AG04449 (cell line): Measurements from ENCODE around the gene DRC3.
"Not testable (repeated sequence)": the region's sequence is repeated elsewhere in the genome, so short reads cannot be mapped to it uniquely, and the experiment has no call there.

Experiments used
- CTCF ChIA-PET: fragments of 350-600 bp; formaldehyde crosslinking; extraction: SDS; loops from one replicate; lab custom pipeline; 2021; ENCODE audit warnings: antibody characterized with exemption; lab: Yijun Ruan, JAX
- POLR2A ChIA-PET: fragments of 400-600, 350-600 bp; formaldehyde crosslinking; extraction: SDS; loops from one replicate; lab custom pipeline; 2020; ENCODE audit warnings: antibody characterized with exemption, inconsistent platforms; lab: Yijun Ruan, JAX
- DNase-seq: peaks from one replicate; pipeline ENCODE4 v3.0.0-alpha.2; 2010; ENCODE audit warnings: low read depth, low spot score
- H3K4me3 ChIP-seq: 2 replicates; pipeline ENCODE4 v1.5.1; 2011; ENCODE audit warnings: low read depth, mild to moderate bottlenecking, control low read depth, low read length
- TF ChIP-seq, protein P1 (sequence below): IDR thresholded peaks from one replicate; pipeline ENCODE4 v1.5.1; 2011; ENCODE audit warnings: mild to moderate bottlenecking, moderate library complexity, low read length, control low read depth, inconsistent platforms; ENCODE audit not compliant: insufficient read depth; ENCODE audit errors: missing control alignments

Gene DRC3

DNA sequence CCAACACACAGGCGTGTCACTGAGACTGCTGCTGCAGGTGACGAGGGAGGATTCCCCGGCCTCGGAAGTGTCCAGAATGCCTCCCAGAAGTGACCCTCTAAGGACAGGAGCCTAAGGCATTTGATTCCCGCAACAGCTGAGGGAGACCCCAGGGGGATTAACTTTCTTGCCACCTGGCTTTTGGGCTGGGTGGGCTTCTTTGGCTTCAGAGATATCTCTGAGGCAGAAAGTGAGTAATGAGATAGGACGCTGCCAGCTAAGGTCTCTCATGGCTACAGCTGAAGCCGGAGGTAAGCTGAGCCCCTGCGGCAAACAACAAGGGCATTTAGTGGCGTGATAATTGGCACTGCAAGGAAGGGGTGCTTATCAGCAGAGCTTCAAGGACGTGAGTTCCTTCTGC, 17.0 kb downstream of the DRC3 start:
- ChIA-PET POLR2A (no interaction called here), CTCF (interaction anchor here (0.9 kb wide), 1 partner anchor 16 kb away, joined by 3 read pairs; no protein-coding TSS in a partner anchor)
- TF ChIP-seq, protein P1, sequence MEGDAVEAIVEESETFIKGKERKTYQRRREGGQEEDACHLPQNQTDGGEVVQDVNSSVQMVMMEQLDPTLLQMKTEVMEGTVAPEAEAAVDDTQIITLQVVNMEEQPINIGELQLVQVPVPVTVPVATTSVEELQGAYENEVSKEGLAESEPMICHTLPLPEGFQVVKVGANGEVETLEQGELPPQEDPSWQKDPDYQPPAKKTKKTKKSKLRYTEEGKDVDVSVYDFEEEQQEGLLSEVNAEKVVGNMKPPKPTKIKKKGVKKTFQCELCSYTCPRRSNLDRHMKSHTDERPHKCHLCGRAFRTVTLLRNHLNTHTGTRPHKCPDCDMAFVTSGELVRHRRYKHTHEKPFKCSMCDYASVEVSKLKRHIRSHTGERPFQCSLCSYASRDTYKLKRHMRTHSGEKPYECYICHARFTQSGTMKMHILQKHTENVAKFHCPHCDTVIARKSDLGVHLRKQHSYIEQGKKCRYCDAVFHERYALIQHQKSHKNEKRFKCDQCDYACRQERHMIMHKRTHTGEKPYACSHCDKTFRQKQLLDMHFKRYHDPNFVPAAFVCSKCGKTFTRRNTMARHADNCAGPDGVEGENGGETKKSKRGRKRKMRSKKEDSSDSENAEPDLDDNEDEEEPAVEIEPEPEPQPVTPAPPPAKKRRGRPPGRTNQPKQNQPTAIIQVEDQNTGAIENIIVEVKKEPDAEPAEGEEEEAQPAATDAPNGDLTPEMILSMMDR, result no peak
- no peak overlapping the region for H3K4me3 ChIP-seq
- DNase-seq, result no peak

DNA sequence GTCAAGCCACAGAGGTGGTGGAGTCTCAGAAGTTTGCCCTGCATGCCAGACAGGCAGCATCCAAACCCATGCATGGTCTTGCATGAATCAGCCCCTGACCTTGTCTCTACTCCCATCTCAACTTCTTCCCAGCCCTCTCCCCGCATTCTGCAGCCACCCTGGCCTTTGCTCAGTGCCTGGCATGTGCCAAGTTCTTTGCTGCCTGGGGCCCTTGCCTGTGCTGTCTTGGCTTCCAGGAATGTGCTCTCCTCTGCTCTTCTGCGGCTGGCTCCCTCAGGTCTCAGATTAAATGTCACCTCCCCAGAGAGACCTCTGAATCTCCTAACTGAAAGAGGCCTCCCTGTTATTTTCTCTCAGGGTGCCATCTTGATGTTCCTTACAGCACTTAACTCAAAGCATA, 17.6 kb downstream of the DRC3 start:
- H3K4me3 ChIP-seq, result no peak overlapping the region
- DNase-seq, result no peak
- ChIA-PET POLR2A (no interaction called here), CTCF (interaction anchor here (6.5 kb wide), 1 partner anchor 43 kb away, joined by 42 read pairs; no protein-coding TSS in a partner anchor)
- TF ChIP-seq, protein P1, result no peak

DNA sequence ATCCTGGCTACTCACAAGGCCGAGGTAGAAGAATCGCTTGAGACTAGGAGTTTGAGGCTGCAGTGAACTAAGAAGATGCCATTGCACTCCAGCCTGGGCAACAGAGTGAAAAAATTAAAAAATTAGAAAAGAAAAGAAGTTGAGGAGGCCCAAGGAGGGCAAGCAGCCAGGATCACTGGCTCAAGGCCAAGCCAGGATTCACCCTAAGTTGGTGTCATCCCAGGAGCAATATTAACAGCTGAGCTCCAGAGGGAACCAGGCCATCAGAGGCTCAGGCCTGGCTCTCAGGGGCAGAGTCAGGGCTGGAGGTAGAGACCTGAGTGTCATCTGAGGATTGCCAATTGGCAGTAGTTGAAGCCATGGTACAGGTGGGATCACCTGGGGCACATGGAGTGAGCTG, 20.7 kb downstream of the DRC3 start:
- ChIA-PET POLR2A (no interaction called here), CTCF (interaction anchor here (0.9 to 6.5 kb wide), 9 partner anchors 9 to 102 kb away, joined by 3 to 42 read pairs (median 5); partner anchors contain the start of genes DRC3 and TOM1L2)
- no peak for DNase-seq
- TF ChIP-seq, protein P1, result no peak
- no peak overlapping the region for H3K4me3 ChIP-seq

DNA sequence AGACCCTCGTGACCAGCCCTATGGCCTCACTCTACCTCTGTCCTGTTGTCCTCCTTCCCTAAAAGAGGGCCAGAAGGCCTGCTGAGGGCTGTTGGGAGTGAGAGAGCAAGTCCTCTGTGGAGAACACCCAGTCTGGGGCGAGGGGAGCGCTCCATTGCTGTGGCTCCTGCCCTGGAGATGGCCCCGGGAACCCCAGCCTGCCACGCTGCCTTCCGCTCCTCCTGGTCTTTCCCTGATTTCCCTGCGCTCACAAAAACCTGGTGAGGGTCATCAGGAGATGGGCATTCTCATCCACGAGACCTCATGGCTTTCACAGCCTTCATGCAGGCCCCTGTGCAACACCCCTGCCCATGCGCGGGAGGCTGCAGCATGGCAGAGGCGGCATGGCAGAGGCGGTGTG, 21.2 kb downstream of the DRC3 start:
- H3K4me3 ChIP-seq, result no peak overlapping the region
- CTCF ChIA-PET, result interaction anchor here (0.9 to 6.5 kb wide), 11 partner anchors 9 to 126 kb away, joined by 3 to 42 read pairs (median 5); partner anchors contain the start of genes DRC3 and TOM1L2
- TF ChIP-seq, protein P1, result no peak
- POLR2A ChIA-PET, result no interaction called here
- no peak for DNase-seq

DNA sequence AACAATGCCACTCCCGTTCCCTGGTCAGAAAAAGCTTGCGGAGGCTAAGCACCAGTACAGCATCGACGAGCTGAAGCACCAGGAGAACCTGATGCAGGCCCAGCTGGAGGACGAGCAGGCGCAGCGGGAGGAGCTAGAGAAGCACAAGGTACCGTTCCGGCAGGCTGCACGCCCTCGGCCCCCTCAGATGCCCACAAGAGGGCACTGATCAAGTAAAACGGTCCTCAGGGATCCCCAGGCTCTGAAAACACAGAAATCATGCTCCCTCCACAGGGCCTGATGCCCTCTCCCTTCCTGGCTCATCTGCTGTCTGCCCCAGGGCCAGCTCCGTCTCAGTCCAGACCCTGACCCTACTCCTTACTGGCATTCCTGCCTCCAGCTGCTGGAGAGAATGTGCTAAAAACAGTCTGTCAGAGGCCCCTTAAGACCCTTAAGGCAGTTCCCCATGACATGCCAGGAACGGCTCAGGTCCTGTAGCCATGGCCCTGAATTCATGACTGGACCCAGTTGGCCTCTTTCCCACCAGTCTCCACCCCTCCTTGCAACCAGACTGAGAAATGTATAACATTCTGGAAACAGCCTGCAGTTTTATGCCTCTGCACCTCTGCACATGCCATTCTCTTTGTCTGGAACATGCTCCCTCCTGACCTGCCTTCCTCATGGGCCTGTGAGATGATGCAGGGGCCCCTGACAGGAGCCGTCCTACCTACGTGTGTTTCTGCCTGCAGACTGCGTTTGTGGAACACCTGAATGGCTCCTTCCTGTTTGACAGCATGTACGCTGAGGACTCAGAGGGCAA, 21.8 kb downstream of the DRC3 start:
- no peak for DNase-seq
- TF ChIP-seq, protein P1, result peak; percentile 50
- ChIA-PET POLR2A (interaction anchor here (0.6 kb wide), 1 partner anchor 228 kb away, joined by 3 read pairs; no protein-coding TSS in a partner anchor), CTCF (interaction anchor here (0.6 to 6.5 kb wide), 18 partner anchors 8 to 126 kb away, joined by 3 to 42 read pairs (median 4); partner anchors contain the start of genes DRC3 and TOM1L2)
- no peak overlapping the region for H3K4me3 ChIP-seq

DNA sequence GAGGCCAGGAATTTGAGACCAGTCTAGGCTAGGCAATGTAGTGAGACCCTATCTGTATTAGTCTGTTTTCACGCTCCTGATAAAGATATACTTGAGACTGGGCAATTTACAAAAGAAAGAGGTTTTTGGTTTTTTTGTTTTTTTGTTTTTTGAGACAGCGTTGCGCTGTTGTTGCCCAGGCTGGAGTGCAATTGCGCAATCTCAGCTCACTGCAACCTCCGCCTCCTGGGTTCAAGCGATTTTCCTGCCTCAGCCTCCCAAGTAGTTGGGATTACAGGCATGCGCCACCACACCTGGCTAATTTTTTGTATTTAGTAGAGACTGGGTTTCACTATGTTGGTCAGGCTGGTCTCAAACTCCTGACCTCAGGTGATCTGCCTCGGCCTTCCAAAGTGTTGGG, 23.2 kb downstream of the DRC3 start:
- POLR2A ChIA-PET, DNase-seq, H3K4me3 ChIP-seq: not testable (repeated sequence)
- CTCF ChIA-PET, result interaction anchor here (0.9 to 6.5 kb wide), 8 partner anchors 9 to 49 kb away, joined by 3 to 42 read pairs (median 3); partner anchors contain the start of genes DRC3 and TOM1L2
